HepG2 (cell line): ENCODE data around the gene SNX9. TPM values are rescaled to one million over a fixed set of nuclear protein-coding genes. Genes with fewer than 3 reads are reported as not detected.

Experiments used
- CEBPG ChIP-seq: IDR thresholded peaks from 2 replicates; pipeline ENCODE4 v1.6.1; 2016
- IKZF4 ChIP-seq: sonication (generic); formaldehyde crosslinking; IDR thresholded peaks from 2 replicates; pipeline ENCODE4 v1.5.1; 2020; ENCODE audit warnings: borderline replicate concordance, mild to moderate bottlenecking, low read depth, missing genetic modification reagents; ENCODE audit errors: not compliant biosample characterization
- NR2F2 ChIP-seq: IDR thresholded peaks from 2 replicates; pipeline ENCODE4 v1.6.1; 2012; ENCODE audit warnings: low read depth, inconsistent platforms, borderline replicate concordance
- ZNF616 ChIP-seq: sonication (generic); formaldehyde crosslinking; IDR thresholded peaks from 2 replicates; pipeline ENCODE4 v1.5.0; 2020; ENCODE audit warnings: low read depth, mild to moderate bottlenecking, missing genetic modification reagents
- ZNF709 ChIP-seq: sonication (generic); formaldehyde crosslinking; IDR thresholded peaks from 2 replicates; pipeline ENCODE4 v1.5.0; 2020; ENCODE audit warnings: mild to moderate bottlenecking, missing genetic modification reagents
- ZSCAN30 ChIP-seq: sonication (generic); formaldehyde crosslinking; IDR thresholded peaks from 2 replicates; pipeline ENCODE4 v1.5.0; 2020; ENCODE audit warnings: mild to moderate bottlenecking, missing genetic modification reagents
- polyA plus RNA-seq, 8 experiments: library from polyadenylated mRNA; depleted of rRNA in 3 of 8; stranded (reverse) in 7 of 8; unstranded in 1 of 8; fragments of >200 nt; fragmentation: Illumina TruSeq in 4 of 8; extraction: Trizol in 4 of 8; gene quantifications; 2 replicates each; pipeline versions ENCODE4 v1.2.1 to v1.2.3, GENCODE V29; 2011 to 2016; ENCODE audit warnings: low read depth in 4 of 8, missing spikeins in 1 of 8, mixed read lengths in 1 of 8; ENCODE audit not compliant: insufficient read depth in 1 of 8
- total RNA-seq, 5 experiments: library from RNA; depleted of rRNA; stranded (reverse); fragments of >200 nt; fragmentation: Illumina TruSeq; extraction: Trizol; gene quantifications; 2 replicates each; pipeline ENCODE4 v1.2.3, GENCODE V29; 2016; ENCODE audit warnings: low read depth in 1 of 5
- TF ChIP-seq, protein P1 (sequence below): sonication (generic); formaldehyde crosslinking; IDR thresholded peaks from 2 replicates; pipeline ENCODE4 v1.4.0; 2020; ENCODE audit warnings: missing genetic modification reagents
- TF ChIP-seq, protein P2 (sequence below): sonication (generic); formaldehyde crosslinking; IDR thresholded peaks from 2 replicates; pipeline ENCODE4 v1.5.1; 2020; ENCODE audit warnings: mild to moderate bottlenecking, missing genetic modification reagents, borderline replicate concordance

SNX9 gene
- total and polyA plus RNA-seq, 2 of the 13 experiments (the other 11 are each of a cell fraction or from before 2014, with no cell fraction given): 21.9 to 36.0 TPM

DNA sequence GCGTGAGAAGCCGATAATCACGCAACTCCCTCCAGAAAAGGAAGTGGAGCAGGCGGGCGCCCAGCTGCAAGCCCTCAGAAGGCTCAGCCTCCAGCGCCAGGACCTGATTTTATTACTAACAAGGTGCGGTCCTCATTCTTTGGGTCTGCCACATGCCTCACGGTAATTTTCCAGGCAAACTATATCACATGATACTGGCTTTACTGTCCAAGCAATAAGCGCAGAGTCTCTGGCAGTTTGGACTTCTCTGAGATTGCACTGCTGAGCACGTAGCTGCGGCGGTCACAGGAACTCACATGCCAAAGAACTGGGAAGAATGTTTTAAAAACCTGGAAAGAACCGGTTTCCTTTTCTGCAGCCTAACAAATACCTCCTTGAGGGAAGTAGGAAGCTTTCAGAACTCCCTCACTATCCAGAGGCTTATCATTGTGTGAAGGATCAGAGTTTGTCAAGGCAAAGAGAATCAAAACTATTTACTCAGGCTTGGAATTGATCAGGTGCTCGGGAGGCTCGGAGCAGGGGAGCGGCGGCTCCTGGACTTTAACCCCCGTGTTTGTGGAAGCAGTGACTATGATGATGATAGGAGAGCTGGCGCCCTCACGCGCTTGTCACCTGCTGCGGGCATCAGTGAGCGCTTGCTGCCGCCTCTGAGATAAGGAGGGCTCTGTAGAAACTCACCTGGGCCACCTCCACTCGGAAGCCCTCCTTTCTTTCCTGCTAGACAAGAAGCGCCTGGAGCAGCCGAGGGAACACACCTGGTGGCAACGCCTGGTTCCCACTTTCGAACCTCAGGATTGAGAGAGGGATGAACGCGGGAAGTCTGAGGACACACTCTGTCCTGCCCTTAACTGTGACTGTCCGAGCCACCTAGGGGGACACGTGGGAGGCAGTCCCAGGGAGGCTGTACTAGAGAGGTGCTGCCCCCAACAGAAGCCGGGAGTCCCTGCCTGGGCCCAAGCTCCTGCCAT, 131.4 kb downstream of the SNX9 start (continued):
- TF ChIP-seq CEBPG (CRISPR knock-in tag) (no peak; the same call in 1 of the 2 replicates), IKZF4 (CRISPR knock-in tag) (no peak), ZNF616 (CRISPR knock-in tag) (no peak), ZNF709 (peak; percentile 58; the same call in 1 of the 2 replicates), NR2F2 (peak; percentile 67; the same call in 1 of the 2 replicates), ZSCAN30 (CRISPR knock-in tag) (no peak)
- TF ChIP-seq, protein P1, sequence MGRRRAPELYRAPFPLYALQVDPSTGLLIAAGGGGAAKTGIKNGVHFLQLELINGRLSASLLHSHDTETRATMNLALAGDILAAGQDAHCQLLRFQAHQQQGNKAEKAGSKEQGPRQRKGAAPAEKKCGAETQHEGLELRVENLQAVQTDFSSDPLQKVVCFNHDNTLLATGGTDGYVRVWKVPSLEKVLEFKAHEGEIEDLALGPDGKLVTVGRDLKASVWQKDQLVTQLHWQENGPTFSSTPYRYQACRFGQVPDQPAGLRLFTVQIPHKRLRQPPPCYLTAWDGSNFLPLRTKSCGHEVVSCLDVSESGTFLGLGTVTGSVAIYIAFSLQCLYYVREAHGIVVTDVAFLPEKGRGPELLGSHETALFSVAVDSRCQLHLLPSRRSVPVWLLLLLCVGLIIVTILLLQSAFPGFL (CRISPR knock-in tag): no peak
- TF ChIP-seq, protein P2, sequence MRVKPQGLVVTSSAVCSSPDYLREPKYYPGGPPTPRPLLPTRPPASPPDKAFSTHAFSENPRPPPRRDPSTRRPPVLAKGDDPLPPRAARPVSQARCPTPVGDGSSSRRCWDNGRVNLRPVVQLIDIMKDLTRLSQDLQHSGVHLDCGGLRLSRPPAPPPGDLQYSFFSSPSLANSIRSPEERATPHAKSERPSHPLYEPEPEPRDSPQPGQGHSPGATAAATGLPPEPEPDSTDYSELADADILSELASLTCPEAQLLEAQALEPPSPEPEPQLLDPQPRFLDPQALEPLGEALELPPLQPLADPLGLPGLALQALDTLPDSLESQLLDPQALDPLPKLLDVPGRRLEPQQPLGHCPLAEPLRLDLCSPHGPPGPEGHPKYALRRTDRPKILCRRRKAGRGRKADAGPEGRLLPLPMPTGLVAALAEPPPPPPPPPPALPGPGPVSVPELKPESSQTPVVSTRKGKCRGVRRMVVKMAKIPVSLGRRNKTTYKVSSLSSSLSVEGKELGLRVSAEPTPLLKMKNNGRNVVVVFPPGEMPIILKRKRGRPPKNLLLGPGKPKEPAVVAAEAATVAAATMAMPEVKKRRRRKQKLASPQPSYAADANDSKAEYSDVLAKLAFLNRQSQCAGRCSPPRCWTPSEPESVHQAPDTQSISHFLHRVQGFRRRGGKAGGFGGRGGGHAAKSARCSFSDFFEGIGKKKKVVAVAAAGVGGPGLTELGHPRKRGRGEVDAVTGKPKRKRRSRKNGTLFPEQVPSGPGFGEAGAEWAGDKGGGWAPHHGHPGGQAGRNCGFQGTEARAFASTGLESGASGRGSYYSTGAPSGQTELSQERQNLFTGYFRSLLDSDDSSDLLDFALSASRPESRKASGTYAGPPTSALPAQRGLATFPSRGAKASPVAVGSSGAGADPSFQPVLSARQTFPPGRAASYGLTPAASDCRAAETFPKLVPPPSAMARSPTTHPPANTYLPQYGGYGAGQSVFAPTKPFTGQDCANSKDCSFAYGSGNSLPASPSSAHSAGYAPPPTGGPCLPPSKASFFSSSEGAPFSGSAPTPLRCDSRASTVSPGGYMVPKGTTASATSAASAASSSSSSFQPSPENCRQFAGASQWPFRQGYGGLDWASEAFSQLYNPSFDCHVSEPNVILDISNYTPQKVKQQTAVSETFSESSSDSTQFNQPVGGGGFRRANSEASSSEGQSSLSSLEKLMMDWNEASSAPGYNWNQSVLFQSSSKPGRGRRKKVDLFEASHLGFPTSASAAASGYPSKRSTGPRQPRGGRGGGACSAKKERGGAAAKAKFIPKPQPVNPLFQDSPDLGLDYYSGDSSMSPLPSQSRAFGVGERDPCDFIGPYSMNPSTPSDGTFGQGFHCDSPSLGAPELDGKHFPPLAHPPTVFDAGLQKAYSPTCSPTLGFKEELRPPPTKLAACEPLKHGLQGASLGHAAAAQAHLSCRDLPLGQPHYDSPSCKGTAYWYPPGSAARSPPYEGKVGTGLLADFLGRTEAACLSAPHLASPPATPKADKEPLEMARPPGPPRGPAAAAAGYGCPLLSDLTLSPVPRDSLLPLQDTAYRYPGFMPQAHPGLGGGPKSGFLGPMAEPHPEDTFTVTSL (CRISPR knock-in tag): peak; percentile 88; the same call in 1 of the 2 replicates
